ENCODE results near the gene INPP5D. TPM values are rescaled to one million over a fixed set of nuclear protein-coding genes. Genes with fewer than 3 reads are reported as not detected.

INPP5D gene
- total and polyA plus RNA-seq, 2 of the 13 experiments (the other 11 are each of a cell fraction or from before 2014, with no cell fraction given) = 16.7 to 18.0 TPM

DNA sequence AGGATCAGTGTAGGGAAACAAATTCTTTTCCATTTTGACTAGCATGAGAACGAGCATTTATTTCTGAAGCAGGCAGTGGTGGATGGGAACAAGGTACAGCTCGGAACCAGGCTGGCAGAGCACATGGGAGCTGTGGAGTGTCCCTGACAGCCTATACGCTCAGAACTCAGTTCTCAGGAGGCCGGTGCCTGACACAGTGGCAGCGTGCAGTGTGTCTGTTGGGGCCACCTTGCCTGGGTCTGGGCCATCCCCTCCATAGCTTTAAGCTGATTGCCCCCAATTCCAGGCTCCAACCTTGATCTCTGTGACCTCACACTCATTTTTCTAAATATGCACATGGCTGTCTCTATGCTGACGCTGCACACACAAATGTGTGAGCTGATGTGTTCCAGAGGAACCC is 136.9 kb downstream of the INPP5D start:
- no peaks in the 10 kb centered on the region for H3K27me3 ChIP-seq (ENCODE audit: control insufficient read depth in 1 of 2, insufficient read depth in 2 of 2, low read length in 2 of 2)
- TF ChIP-seq RFXANK (CRISPR knock-in tag; IDR thresholded peaks at IDR 0.05) = no peak
- no peak for TF ChIP-seq POGZ (CRISPR knock-in tag; IDR thresholded peaks at IDR 0.05)
- TF ChIP-seq AGO1 (IDR thresholded peaks at IDR 0.05; ENCODE audit: low read depth, low read length, poor library complexity, severe bottlenecking) = no peak
- TF ChIP-seq, protein P1, sequence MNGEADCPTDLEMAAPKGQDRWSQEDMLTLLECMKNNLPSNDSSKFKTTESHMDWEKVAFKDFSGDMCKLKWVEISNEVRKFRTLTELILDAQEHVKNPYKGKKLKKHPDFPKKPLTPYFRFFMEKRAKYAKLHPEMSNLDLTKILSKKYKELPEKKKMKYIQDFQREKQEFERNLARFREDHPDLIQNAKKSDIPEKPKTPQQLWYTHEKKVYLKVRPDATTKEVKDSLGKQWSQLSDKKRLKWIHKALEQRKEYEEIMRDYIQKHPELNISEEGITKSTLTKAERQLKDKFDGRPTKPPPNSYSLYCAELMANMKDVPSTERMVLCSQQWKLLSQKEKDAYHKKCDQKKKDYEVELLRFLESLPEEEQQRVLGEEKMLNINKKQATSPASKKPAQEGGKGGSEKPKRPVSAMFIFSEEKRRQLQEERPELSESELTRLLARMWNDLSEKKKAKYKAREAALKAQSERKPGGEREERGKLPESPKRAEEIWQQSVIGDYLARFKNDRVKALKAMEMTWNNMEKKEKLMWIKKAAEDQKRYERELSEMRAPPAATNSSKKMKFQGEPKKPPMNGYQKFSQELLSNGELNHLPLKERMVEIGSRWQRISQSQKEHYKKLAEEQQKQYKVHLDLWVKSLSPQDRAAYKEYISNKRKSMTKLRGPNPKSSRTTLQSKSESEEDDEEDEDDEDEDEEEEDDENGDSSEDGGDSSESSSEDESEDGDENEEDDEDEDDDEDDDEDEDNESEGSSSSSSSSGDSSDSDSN (CRISPR knock-in tag; IDR thresholded peaks at IDR 0.05) = no peak
- H3K9ac ChIP-seq (ENCODE audit: insufficient read depth, low read depth, low read length) = no peak overlapping the region
- no peak overlapping the region for H3K4me3 ChIP-seq (replicated peaks in 1 of 3; ENCODE audit: insufficient read depth in 1 of 3, low read depth in 2 of 3, low read length in 3 of 3)
- H3K36me3 ChIP-seq (replicated peaks in 1 of 2; ENCODE audit: control insufficient read depth in 1 of 2, insufficient read depth in 2 of 2, low read length in 2 of 2) = peaks cover 6 to 17% of the 10 kb centered on the region in 2 experiments; a peak in 4 of 5 replicates
- CTCF ChIA-PET (ENCODE audit: low intra/inter-chr PET ratio, low total read pairs) = no interaction called here
- POLR2A ChIA-PET = no interaction called here
- no peaks in the 10 kb centered on the region for H3K79me2 ChIP-seq (ENCODE audit: insufficient read depth, low read length)
- no peaks in the 10 kb centered on the region for H3K4me1 ChIP-seq (ENCODE audit: insufficient read depth, low read length)
- no peaks in the 10 kb centered on the region for H4K20me1 ChIP-seq (ENCODE audit: insufficient read depth, low read length)
- in situ Hi-C loops (cut with HindIII; ENCODE audit: extremely low pct_ligation_motif_present, low pct_unique_long_range_greater_than_20kb) (no loop called here), intact Hi-C loops (cut with micrococcal nuclease; ENCODE audit: unreplicated experiment) (no loop called here)
- no peak overlapping the region for H3K4me2 ChIP-seq (ENCODE audit: low read depth, low read length)
- BruUV-seq (replicated peaks) = no TSS peak
- H2AFZ ChIP-seq (ENCODE audit: low read length) = no peak overlapping the region
- ATAC-seq (0 out of 3 replicates have a peak, but pooled peaks have one; percentile 16), FAIRE-seq (no peak), DNase-seq (ENCODE audit: low spot score) (no peak)
- no peaks in the 10 kb centered on the region for H3K9me3 ChIP-seq (ENCODE audit: low read length)
- H3K27ac ChIP-seq (ENCODE audit: extremely low read length, insufficient read depth, low read length) = no peak overlapping the region
- 93% methylated on average over 5 of the region's 6 CpGs for WGBS (ENCODE audit: low lambda C conversion rate)

DNA sequence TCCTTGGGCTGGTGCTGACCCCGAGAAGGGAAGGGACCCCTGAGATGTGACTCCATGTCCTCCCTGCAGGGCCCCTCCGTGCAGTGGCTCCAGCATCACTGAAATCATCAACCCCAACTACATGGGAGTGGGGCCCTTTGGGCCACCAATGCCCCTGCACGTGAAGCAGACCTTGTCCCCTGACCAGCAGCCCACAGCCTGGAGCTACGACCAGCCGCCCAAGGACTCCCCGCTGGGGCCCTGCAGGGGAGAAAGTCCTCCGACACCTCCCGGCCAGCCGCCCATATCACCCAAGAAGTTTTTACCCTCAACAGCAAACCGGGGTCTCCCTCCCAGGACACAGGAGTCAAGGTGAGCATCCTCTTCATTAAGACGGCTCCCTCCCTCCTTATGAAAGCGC is 137.9 kb downstream of the INPP5D start:
- peaks cover 7 to 26% of the 10 kb centered on the region in 2 experiments for H3K36me3 ChIP-seq (replicated peaks in 1 of 2; ENCODE audit: control insufficient read depth in 1 of 2, insufficient read depth in 2 of 2, low read length in 2 of 2)
- TF ChIP-seq CENPX (CRISPR knock-in tag; IDR thresholded peaks at IDR 0.05) (no peak), ZKSCAN1 (IDR thresholded peaks at IDR 0.05; ENCODE audit: low read length) (no peak), ZSCAN20 (CRISPR knock-in tag; IDR thresholded peaks at IDR 0.05; ENCODE audit: borderline replicate concordance) (no peak), ZNF432 (CRISPR knock-in tag; IDR thresholded peaks at IDR 0.05; ENCODE audit: borderline replicate concordance) (no peak), ZNF260 (CRISPR knock-in tag; IDR thresholded peaks at IDR 0.05; ENCODE audit: borderline replicate concordance, low read depth) (no peak), HNRNPK (IDR thresholded peaks at IDR 0.05; ENCODE audit: low read depth, low read length, poor library complexity, severe bottlenecking) (no peak), SOX13 (IDR thresholded peaks at IDR 0.05) (no peak), SOX13 (CRISPR knock-in tag; conservative IDR thresholded peaks at IDR 0.05 in 1 of 2, IDR thresholded peaks at IDR 0.05 in 1 of 2) (no peak)
- H3K9ac ChIP-seq (ENCODE audit: insufficient read depth, low read depth, low read length) = no peak overlapping the region
- intact Hi-C loops (cut with micrococcal nuclease; ENCODE audit: unreplicated experiment) (no loop called here), in situ Hi-C loops (cut with HindIII; ENCODE audit: extremely low pct_ligation_motif_present, low pct_unique_long_range_greater_than_20kb) (no loop called here)
- no peak for DNase-seq (ENCODE audit: low spot score)
- no peaks in the 10 kb centered on the region for H3K79me2 ChIP-seq (ENCODE audit: insufficient read depth, low read length)
- H4K20me1 ChIP-seq (ENCODE audit: insufficient read depth, low read length) = no peaks in the 10 kb centered on the region
- H3K27me3 ChIP-seq (ENCODE audit: control insufficient read depth in 1 of 2, insufficient read depth in 2 of 2, low read length in 2 of 2) = no peaks in the 10 kb centered on the region
- H3K4me1 ChIP-seq (ENCODE audit: insufficient read depth, low read length) = no peaks in the 10 kb centered on the region
- H3K4me2 ChIP-seq (ENCODE audit: low read depth, low read length) = no peak overlapping the region
- no TSS peak for BruUV-seq (replicated peaks)
- H2AFZ ChIP-seq (ENCODE audit: low read length) = no peak overlapping the region
- 82% methylated on average over 9 of the region's 12 CpGs for WGBS (ENCODE audit: low lambda C conversion rate)
- FAIRE-seq = no peak
- no peak overlapping the region for H3K4me3 ChIP-seq (replicated peaks in 1 of 3; ENCODE audit: insufficient read depth in 1 of 3, low read depth in 2 of 3, low read length in 3 of 3)
- ChIA-PET POLR2A (no interaction called here), CTCF (ENCODE audit: low intra/inter-chr PET ratio, low total read pairs) (no interaction called here)
- H3K27ac ChIP-seq (ENCODE audit: extremely low read length, insufficient read depth, low read length) = no peak overlapping the region
- no peak for ATAC-seq
- H3K9me3 ChIP-seq (ENCODE audit: low read length) = no peaks in the 10 kb centered on the region
